Stimulated activated CD8-positive, alpha-beta memory T cell treated with anti-CD3 and anti-CD28 coated beads, Interleukin-7, amount 100 ng/mL, for 48 hours (primary cell): ENCODE data around the gene MAP4K1.

ENCODE experiments used
- DNase-seq, 2 donors: peaks; one replicate each; pipeline ENCODE4 v3.0.0-alpha.2; 2020; ENCODE audit warnings: low read depth in 1 of 2; ENCODE audit errors: extremely low read depth in 1 of 2

The MAP4K1 gene

GRCh38 chr19:38617764-38618589, at the start of gene MAP4K1:
TSS of gene MAP4K1 (minus strand) at chr19:38617953. CDS start at chr19:38617895, 58 bp downstream.
- DNase-seq: peak; percentile 52 to 57

GRCh38 chr19:38666663-38667511, 49.1 kb upstream of the MAP4K1 start:
- no peak for DNase-seq

- DNase-seq: no peak
Measured at GRCh38 chr19:38665950-38666662, 48.4 kb upstream of the MAP4K1 start.

- no peak for DNase-seq
Measured at GRCh38 chr19:38665219-38665931, 47.6 kb upstream of the MAP4K1 start.

- no peak for DNase-seq
Measured at GRCh38 chr19:38664503-38665211, 46.9 kb upstream of the MAP4K1 start.

GRCh38 chr19:38663957-38664502, 46.3 kb upstream of the MAP4K1 start:
- DNase-seq: no peak

- no peak for DNase-seq
Measured at GRCh38 chr19:38663156-38663651, 45.5 kb upstream of the MAP4K1 start.

GRCh38 chr19:38662537-38663155, 44.9 kb upstream of the MAP4K1 start:
- DNase-seq: no peak

GRCh38 chr19:38661996-38662395, 44.2 kb upstream of the MAP4K1 start:
- no peak for DNase-seq

- DNase-seq: no peak
Measured at GRCh38 chr19:38661136-38661535, 43.4 kb upstream of the MAP4K1 start.

- no peak for DNase-seq
Measured at GRCh38 chr19:38660724-38661123, 43.0 kb upstream of the MAP4K1 start.

- no peak for DNase-seq
Measured at GRCh38 chr19:38658462-38659306, 40.9 kb upstream of the MAP4K1 start.

GRCh38 chr19:38657633-38658222, 40.0 kb upstream of the MAP4K1 start:
- DNase-seq: no peak

GRCh38 chr19:38656171-38656981, 38.6 kb upstream of the MAP4K1 start:
- DNase-seq: no peak

GRCh38 chr19:38655148-38655824, 37.5 kb upstream of the MAP4K1 start:
- peak; percentile 26 to 61 for DNase-seq

GRCh38 chr19:38654628-38655055, 36.9 kb upstream of the MAP4K1 start:
- no peak for DNase-seq
